ENCODE data around the gene CALCR.

DNA sequence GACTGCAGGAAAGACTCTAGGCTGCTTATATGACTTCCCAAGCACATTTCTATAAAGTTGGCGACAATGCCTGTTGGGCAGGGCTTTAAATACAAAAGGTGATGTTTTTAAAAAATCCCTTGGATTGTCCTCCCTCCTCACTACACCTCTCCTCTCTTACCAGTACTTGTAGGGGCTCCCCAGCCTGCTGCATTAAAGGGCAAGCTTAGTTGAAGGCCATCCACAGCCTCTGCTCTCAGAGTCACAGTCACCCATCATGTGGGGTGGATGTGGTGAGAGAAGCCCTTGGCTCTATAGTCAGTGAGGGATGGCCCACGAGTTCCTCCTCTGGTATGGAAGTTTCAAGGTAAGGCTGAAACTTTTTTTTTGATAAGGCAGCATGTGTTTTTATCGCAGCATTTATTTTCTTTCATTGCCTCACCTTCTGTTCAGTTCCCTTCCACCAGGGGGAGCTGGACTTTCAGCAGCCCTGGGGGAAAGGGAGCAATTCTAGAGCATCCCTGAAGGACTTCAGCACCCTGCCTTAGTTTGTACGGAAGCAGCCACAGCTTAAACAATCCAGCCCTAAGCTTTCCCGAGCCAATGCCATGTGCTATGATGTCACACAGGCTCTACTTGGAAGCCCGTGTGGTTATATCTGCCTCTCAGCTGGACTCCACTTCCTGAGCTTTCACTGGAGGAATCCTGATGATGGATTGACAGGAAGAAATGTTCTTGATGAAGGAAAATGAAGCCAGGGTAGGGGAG, 131.9 kb downstream of the CALCR start:
- TF ChIP-seq, protein P1, sequence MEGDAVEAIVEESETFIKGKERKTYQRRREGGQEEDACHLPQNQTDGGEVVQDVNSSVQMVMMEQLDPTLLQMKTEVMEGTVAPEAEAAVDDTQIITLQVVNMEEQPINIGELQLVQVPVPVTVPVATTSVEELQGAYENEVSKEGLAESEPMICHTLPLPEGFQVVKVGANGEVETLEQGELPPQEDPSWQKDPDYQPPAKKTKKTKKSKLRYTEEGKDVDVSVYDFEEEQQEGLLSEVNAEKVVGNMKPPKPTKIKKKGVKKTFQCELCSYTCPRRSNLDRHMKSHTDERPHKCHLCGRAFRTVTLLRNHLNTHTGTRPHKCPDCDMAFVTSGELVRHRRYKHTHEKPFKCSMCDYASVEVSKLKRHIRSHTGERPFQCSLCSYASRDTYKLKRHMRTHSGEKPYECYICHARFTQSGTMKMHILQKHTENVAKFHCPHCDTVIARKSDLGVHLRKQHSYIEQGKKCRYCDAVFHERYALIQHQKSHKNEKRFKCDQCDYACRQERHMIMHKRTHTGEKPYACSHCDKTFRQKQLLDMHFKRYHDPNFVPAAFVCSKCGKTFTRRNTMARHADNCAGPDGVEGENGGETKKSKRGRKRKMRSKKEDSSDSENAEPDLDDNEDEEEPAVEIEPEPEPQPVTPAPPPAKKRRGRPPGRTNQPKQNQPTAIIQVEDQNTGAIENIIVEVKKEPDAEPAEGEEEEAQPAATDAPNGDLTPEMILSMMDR (IDR thresholded peaks at IDR 0.05; ENCODE audit: low read length) = peak; percentile 96
- no peak for TF ChIP-seq EZH2 (IDR thresholded peaks at IDR 0.05; ENCODE audit: borderline replicate concordance, low read length)

Data from OCI-LY1 (cell line).